Ishikawa (cell line): ENCODE measurements around the gene PSD2.

Experiments
- CEBPB ChIP-seq: IDR thresholded peaks from 2 replicates; pipeline ENCODE4 v1.6.1; 2012
- CREB1 ChIP-seq: IDR thresholded peaks from 2 replicates; pipeline ENCODE4 v1.6.1; 2012; ENCODE audit warnings: low read depth
- EGR1 ChIP-seq: IDR thresholded peaks from 2 replicates; pipeline ENCODE4 v1.6.1; 2012
- EP300 ChIP-seq: IDR thresholded peaks from 2 replicates; pipeline ENCODE4 v1.6.1; 2012; ENCODE audit warnings: borderline replicate concordance
- FOXM1 ChIP-seq: IDR thresholded peaks from 2 replicates; pipeline ENCODE4 v1.6.1; 2012; ENCODE audit warnings: low read depth, borderline replicate concordance
- MAX ChIP-seq: IDR thresholded peaks from 2 replicates; pipeline ENCODE4 v1.6.1; 2012
- NFIC ChIP-seq: IDR thresholded peaks from 2 replicates; pipeline ENCODE4 v1.6.1; 2012
- RAD21 ChIP-seq: IDR thresholded peaks from 2 replicates; pipeline ENCODE4 v1.6.1; 2012; ENCODE audit warnings: low read depth
- REST ChIP-seq: IDR thresholded peaks from 2 replicates; pipeline ENCODE4 v1.6.1; 2012; ENCODE audit warnings: low read depth, mild to moderate bottlenecking
- TAF1 ChIP-seq: IDR thresholded peaks from 2 replicates; pipeline ENCODE4 v1.6.1; 2012; ENCODE audit warnings: low read depth, mild to moderate bottlenecking
- TCF12 ChIP-seq: IDR thresholded peaks from 2 replicates; pipeline ENCODE4 v1.6.1; 2012; ENCODE audit warnings: low read depth
- TEAD4 ChIP-seq: IDR thresholded peaks from 2 replicates; pipeline ENCODE4 v1.6.1; 2012
- USF1 ChIP-seq: IDR thresholded peaks from 2 replicates; pipeline ENCODE4 v1.6.1; 2012
- YY1 ChIP-seq: IDR thresholded peaks from 2 replicates; pipeline ENCODE4 v1.6.1; 2012; ENCODE audit warnings: low read depth
- ZBTB7A ChIP-seq: IDR thresholded peaks from 2 replicates; pipeline ENCODE4 v1.6.1; 2012; ENCODE audit warnings: low read depth

The PSD2 gene

GRCh38 chr5:139820130-139820529 lies 24.5 kb downstream of the PSD2 start:
- no peak for TF ChIP-seq TCF12
- no peak for TF ChIP-seq EP300
- TF ChIP-seq RAD21 = no peak
- no peak for TF ChIP-seq ZBTB7A
- TF ChIP-seq CEBPB = no peak
- TF ChIP-seq MAX = no peak
- TF ChIP-seq YY1 = no peak
- TF ChIP-seq TEAD4 = no peak
- TF ChIP-seq FOXM1 = no peak
- TF ChIP-seq EGR1 = no peak
- no peak for TF ChIP-seq TAF1
- TF ChIP-seq NFIC = no peak
- TF ChIP-seq USF1 = no peak
- TF ChIP-seq CREB1 = no peak
- TF ChIP-seq REST = no peak

- TF ChIP-seq RAD21 (no peak), EGR1 (no peak), EP300 (no peak), TCF12 (no peak), NFIC (no peak), REST (no peak), YY1 (no peak), CREB1 (no peak), TEAD4 (no peak), USF1 (no peak), ZBTB7A (no peak), TAF1 (no peak), FOXM1 (no peak), MAX (no peak), CEBPB (no peak)
Measured at GRCh38 chr5:139820606-139821005, 25.0 kb downstream of the PSD2 start.

- TF ChIP-seq EP300 = no peak
- TF ChIP-seq RAD21 = no peak
- TF ChIP-seq TCF12 = no peak
- no peak for TF ChIP-seq FOXM1
- TF ChIP-seq EGR1 = no peak
- TF ChIP-seq TAF1 = no peak
- TF ChIP-seq USF1 = no peak
- no peak for TF ChIP-seq TEAD4
- no peak for TF ChIP-seq ZBTB7A
- no peak for TF ChIP-seq NFIC
Measured at GRCh38 chr5:139821806-139822552, 26.4 kb downstream of the PSD2 start.

GRCh38 chr5:139822553-139823425 lies 27.2 kb downstream of the PSD2 start:
- TF ChIP-seq MAX = no peak
- TF ChIP-seq TEAD4 = no peak
- TF ChIP-seq FOXM1 = no peak
- no peak for TF ChIP-seq EGR1
- TF ChIP-seq REST = no peak
- no peak for TF ChIP-seq EP300
- TF ChIP-seq TCF12 = no peak
- no peak for TF ChIP-seq YY1
- no peak for TF ChIP-seq USF1
- no peak for TF ChIP-seq TAF1
- TF ChIP-seq NFIC = no peak
- no peak for TF ChIP-seq CEBPB
- no peak for TF ChIP-seq ZBTB7A
